HG02763 (cell line): ENCODE data around the gene MSI2.

ENCODE experiments used
- ATAC-seq: cut with Tn5 transposase; IDR thresholded peaks from one replicate; pipeline ENCODE4 v1.9.1; 2021; ENCODE audit warnings: mild to moderate bottlenecking, moderate library complexity; ENCODE audit not compliant: unreplicated experiment

The MSI2 gene

GRCh38 chr17:57544834-57545463 lies 288.6 kb downstream of the MSI2 start:
- ATAC-seq: no peak

DNA sequence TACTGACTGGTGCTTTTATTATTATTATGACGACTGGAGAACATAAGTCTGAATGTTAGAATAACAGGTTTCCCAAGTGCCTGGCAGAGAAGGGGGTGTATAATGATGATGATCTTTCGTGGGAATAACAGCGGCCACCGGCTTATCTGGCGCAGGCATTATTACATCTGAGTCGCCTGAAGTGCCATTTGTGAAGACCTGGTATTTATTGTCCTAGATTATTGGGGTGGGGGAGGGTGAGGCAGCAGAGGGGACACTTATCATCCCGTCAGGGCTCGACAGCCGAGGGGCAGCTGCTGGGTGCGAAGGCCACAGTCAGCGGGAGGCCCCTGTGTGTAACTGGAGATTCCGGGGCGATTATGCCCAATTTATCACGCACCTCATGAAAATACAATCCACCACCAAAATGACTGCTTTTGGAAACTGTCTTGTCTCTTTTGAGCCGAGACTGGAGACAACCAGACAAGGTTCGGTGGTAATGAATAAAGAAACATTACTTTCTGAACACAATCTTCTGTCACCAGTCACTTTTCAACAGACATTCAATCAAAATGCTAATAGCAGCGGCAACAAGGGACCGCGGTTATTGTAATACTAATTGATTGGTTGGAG lies 289.5 kb downstream of the MSI2 start:
- ATAC-seq: no peak

DNA sequence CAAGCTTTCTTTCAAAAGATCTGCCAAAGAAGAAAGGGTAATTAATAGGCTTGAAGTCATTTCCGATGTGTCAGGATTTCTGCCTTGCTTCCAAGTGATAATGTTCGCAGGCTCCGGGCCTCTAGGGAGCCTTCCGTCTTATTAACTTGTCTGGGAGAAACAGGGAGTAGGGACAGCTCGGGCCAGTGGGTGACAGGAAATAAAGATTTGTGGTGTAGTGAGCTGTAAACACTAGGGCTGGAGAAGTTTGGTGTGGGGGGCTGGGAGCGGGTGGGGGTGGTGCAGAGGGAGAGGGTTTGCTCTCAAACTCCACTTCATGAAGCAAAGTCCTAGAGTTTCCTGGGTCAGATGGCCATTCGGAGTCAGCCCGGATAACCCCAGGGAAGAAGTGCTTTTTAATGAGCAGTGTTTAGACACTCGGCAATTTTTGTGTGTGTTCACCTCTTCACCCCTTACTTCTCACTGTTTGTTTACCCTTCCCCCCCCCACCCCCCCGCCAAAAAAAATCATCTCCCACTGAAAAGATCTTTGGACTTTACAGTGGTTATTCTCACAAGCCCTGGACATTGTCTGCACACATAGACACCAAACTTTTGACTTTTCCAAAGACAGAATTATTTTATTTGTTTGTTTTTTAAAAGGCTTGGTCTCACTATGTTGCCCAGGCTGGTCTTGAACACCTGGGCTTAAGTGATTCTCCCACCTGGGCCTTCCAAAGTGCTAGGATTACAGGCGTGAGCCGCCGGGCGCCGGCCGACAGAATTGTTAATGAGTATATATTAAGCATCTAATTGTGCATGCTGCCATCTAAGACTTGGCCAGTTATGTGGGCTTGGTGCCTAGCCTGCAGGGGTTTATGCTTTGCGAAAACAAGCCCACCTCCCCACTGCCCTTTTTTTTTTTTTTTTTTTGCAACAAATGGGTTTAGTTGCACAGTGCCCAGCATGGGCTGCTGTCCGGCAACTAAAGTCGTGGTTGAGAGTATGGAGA lies 292.4 kb downstream of the MSI2 start:
- no peak for ATAC-seq

- ATAC-seq: no peak
Measured at GRCh38 chr17:57549468-57549867, 293.1 kb downstream of the MSI2 start.

GRCh38 chr17:57550016-57550415 lies 293.7 kb downstream of the MSI2 start:
- no peak for ATAC-seq

DNA sequence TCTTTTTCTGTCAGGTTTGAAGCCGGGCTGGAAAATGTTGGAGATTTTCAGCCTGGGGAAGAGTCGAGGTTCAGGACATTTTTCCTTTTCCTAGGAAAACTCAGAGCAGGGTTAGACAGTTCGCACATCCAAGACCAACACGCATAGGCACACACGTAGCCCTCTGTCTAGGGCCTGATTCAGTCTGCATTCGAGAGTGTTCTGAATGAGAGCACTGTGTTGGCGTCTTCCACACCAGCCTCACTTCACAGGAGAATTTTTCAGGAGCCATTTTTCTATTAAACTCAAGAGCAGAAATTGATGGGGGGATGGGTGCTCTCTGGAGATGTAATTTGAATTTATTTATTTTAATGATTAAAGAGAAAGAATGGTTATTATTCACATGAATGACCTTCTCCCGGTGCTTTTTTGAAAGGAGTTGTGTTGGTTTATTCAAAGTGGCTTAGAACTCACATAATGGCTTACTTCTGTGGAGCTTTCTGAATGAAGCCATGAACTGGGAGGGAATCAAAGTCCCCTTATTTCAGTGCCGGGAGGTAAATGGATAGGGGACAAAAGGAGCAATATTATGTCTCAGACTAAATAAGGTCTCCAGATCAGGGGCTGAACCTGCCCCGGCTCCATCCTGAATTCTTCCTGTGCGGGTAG lies 294.5 kb downstream of the MSI2 start:
- no peak for ATAC-seq

DNA sequence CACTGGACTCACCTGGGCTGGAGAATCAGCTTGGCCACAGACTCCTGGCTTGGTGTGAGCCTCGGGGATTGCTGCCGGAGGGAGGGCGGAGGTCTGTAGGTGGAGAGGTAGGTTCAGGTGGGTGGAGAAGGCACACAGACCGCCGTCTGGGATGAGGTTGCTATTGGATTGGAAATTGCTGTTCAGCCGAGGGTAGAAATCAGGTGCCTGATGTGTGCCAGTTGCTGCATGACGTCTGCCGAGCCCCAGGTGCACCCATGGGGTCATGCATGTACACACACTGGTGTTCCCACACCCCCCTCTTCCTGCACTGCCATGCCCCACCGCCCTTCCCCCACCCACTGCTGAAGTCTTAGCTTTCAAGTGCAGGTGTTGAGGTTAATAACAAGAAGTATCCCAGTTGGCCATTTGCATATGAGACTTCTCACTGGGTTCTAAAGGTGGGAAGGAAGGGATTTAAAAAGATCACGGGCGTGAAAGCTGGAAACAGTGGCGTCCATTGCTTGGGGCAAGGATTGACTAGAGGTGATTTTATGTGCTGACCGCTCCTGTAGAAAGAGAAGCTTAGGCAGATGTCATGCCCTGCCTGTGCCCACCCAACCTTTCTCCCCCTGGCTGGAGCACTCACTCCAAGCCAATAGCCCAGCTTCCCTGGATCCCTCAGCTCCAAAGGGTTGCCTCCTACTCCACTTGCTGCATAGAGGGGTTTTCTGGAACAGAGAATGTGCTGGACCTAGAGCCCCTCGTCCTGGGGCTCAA lies 295.2 kb downstream of the MSI2 start:
- peak; percentile 61 for ATAC-seq

DNA sequence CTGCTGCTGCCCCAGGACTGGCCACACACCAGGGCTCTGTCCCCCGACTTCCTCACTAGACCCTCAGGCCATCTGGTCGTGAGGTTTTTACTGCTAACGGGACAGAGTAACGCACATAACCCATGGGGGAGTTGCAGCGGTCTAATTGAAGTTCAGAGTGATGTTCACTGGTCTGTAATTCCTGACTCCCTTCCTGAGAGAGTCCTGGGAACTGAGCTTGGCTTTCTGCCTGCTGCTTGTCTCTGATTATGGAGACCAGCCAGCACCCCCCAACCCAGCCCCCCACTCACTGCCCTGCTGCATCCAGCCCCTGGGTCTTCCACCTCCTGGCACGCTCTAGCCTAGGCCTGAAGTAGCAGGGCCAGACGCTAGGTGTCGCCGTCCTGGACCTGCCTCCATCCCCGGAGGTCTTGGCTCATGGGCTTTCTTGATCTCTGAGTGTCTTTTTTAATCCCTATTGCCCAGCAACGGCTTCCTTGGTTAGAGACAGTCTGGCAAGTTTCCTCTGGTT lies 295.8 kb downstream of the MSI2 start:
- no peak for ATAC-seq

DNA sequence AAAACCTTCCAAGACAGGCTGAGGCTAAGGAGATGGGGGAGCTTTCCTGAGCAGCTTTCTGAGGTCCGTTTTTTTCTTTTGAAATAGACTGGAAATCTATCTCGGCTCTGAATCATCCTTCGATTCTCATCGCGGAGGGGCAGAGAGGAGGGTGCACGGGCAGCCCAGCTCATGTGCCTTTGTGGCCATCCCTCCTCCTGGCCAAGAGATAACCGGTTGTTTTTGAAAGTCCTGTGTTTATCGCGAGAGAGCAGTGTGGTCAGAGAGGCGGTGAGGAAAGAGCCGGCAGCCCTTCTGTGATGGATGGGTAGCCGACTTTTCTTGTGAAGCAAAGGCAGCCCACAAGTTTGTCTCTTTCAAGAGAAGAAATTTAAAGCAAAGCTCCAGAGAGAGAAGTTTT lies 297.2 kb downstream of the MSI2 start:
- ATAC-seq: no peak

DNA sequence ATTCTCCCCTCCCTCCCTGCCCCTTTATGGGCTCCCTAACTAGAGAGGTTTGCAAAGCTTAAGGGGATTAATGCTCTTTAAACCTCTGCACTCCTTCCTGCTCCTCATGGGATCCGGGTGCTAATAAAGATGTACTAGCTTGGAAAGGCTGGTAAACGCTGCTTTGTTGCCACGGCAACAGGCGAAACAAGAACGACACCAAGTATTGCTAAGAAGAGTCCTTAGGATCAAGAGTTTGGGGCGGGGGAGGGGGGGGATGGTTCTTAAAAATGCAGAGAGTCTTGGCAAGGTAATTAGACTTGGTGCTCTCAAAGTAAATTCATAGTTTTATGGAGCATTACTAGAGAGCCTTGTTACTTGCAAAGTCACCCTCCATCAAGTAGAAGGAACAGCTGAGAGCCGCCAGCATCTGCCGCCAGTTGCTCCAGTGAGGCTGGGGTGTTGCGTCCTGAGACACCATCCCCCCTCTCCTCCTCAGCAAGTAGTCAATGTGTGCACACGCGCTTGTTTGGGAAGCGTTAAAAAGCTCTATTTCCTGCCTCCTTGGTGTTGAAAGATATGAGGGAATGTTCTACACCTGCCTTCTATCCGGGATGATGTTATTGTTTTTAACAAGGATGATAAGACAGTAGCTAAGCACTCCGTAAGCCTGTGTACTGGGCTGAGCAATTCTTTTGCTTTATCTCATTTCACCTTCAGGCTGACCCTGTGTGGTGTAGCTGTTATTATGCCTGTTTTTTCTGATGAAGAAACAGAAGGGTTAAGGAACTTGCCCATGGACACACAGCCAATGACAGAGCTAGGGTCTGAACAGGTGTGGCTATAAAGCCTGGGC lies 297.9 kb downstream of the MSI2 start:
- ATAC-seq: no peak

DNA sequence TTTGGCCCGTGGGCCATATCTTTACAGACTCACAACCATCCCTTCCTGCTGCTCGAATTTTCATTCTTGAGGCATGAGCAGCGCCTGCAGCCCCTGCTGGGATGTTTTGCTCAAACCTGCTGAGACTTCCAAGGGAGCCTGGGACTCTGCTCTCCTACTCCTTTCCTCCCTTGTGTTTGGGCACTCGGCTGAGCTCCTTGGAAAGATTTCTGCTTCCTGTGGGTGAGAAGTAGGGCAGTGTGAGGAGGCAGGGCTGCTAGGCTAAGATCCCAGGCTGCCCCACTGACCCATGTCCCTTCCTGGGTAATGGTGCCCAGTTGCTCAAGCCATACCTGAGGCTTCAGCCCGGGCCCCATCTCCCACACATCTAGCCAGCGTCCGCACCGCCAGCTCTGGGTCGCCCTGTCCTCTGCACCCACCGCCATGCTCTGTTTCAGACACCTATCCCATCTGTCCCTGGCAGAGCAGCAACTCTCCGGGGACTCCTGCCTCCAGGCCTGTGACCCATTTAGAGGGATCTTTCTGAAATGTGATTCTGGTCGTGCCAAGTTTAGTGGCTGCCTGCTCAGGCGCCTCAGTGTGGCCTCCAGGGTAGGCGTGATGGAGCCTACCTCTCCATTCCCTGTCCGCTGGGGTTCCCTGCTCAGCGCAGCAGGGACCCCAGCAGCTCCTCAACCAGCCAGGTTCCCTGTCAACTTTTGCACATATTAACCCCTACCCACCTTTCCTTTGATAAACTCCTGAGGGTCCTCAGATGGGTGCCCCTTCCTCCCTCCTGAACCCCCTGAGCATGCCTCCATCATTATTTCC lies 298.7 kb downstream of the MSI2 start:
- ATAC-seq: no peak

GRCh38 chr17:57555636-57556175 lies 299.4 kb downstream of the MSI2 start:
- ATAC-seq: no peak

GRCh38 chr17:57556320-57556719 lies 300.0 kb downstream of the MSI2 start:
- ATAC-seq: no peak

DNA sequence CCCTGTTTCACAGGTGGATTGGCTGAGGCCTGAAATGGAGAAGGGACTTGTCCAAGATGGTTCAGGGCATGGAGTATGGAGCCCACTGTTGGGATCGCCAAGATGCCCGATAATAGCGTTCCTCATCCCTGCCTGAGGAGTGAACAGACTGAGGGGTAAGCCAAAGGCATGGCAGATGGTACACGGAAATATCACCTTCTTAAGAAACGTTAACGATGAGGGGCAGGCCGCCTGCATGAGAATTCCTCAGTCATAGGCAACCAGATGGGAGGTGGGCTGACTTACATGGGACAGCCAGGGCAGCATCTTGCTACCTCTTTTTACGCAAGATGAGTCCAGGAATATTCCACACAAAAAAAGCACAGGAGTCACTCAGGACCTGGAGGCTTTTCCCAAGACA lies 300.7 kb downstream of the MSI2 start:
- ATAC-seq: no peak

DNA sequence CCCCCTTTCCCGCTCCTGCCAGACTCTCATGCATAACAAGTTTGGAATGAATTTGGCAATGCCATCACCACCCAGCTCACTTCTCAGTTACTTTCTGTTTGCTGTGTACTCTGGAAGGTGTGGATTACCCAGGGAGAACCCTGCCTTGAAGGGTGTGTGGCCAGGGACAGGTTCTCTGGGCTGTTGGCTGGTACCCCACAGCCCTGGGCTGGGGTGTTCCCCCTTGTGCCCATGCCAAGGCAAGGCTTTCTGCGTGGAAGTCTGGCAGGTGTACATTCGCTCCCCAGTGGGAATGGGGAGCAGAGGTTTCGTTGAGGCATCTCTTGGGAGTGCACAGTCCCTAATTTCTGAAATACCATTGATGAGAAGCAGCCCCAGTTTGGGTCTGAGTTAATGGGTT lies 301.1 kb downstream of the MSI2 start:
- ATAC-seq: no peak

DNA sequence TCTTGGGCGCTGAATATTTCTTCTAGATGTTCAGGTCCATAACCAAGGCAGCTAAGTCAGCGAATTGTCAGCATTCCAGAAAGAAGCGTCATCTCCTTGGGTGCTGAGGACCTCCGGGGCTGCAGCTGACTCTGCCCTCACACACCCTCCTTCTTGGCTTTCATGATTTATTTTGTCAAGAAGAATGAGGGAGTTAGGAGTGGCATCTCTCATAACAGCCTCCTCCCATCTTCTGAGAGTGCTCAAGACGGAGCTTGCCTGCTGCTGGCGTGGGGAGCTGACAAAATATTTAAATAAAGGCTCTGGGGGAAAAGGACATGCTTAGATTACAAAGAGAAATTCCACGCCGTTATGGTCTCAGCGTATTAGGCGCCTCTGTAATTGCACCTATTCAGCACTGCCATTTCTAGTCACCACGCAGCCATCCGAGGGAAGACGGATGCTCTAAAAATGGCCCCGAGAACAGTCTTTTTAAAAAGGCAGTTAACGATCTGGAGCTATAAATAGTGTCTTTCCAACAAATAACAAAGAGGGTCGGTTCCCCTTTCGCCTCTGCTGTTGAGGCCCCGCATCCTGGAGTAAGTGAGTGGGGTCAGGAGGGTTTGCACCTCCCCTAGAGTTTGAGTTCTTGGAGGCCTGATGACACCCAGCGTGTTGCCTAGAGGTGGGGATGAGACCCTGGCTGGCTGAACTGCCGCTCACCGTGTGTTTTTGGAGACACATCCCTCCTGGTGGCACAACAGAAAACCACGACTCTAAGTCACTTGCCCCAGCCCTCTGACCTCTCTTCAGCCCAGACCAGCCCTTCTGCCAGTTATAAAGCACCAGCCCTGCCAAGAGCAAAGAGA lies 301.7 kb downstream of the MSI2 start:
- ATAC-seq: no peak

- ATAC-seq: no peak
Measured at GRCh38 chr17:57559226-57559625, 302.9 kb downstream of the MSI2 start.
